Prostate gland (tissue), 2 donors: ENCODE results near the gene GRIP2. TPM values are rescaled to one million over a fixed set of nuclear protein-coding genes. Genes with fewer than 3 reads are reported as not detected.

Source experiments
- DNase-seq: peaks from one replicate; pipeline ENCODE4 v3.0.0-alpha.2; 2019; ENCODE audit warnings: low spot score
- H3K27ac ChIP-seq, 2 donors: fragments of 200-600 bp; sonication (generic); 2 replicates each; pipeline ENCODE4 v1.5.1; 2017 to 2019
- H3K27me3 ChIP-seq: fragments of 200-600 bp; sonication (generic); replicated peaks from 2 replicates; pipeline ENCODE4 v1.5.1; 2019; ENCODE audit not compliant: insufficient read depth
- H3K36me3 ChIP-seq, 2 donors: fragments of 200-600 bp; sonication (generic); 1 replicate in 1 of 2; 2 replicates in 1 of 2; pipeline versions ENCODE4 v1.5.1 to v1.8.1; 2017 to 2019
- H3K4me1 ChIP-seq: fragments of 200-600 bp; sonication (generic); replicated peaks from 2 replicates; pipeline ENCODE4 v1.5.1; 2019
- H3K4me3 ChIP-seq, 2 donors: fragments of 200-600 bp; sonication (generic); 2 replicates each; pipeline ENCODE4 v1.5.1; 2017 to 2019
- H3K9me3 ChIP-seq: fragments of 200-600 bp; sonication (generic); 2 replicates; pipeline ENCODE4 v1.5.1; 2017
- CTCF ChIP-seq, 4 experiments: fragments of 200-600 bp in 2 of 4; fragments of 450-650 bp in 2 of 4; sonication (generic) in 2 of 4; IDR thresholded peaks; 1 replicate in 3 of 4; 2 replicates in 1 of 4; pipeline ENCODE4 v1.5.1; 2016 to 2019; ENCODE audit warnings: antibody characterized with exemption in 4 of 4, mild to moderate bottlenecking in 2 of 4, moderate library complexity in 2 of 4
- POLR2A ChIP-seq: fragments of 450-650 bp; IDR thresholded peaks from one replicate; pipeline ENCODE4 v1.6.1; 2016; ENCODE audit warnings: antibody characterized with exemption, mild to moderate bottlenecking
- POLR2AphosphoS5 ChIP-seq: sonication (generic); formaldehyde crosslinking; IDR thresholded peaks from one replicate; pipeline ENCODE4 v1.6.1; 2017; ENCODE audit warnings: antibody characterized with exemption
- WGBS: methylation state at CpG from one replicate; pipeline ENCODE4 v1.1.5; 2018; 5-methylcytosine and 5-hydroxymethylcytosine counted together
- intact Hi-C: fragments of 100-400 bp; cut with DNase I; formaldehyde crosslinking; loops from one replicate; pipeline ENCODE4 v1.14.2; 2022
- total RNA-seq, 2 donors: library from RNA; depleted of rRNA; stranded (reverse); fragments of >200 nt; gene quantifications; one replicate each; pipeline ENCODE4 v1.1.0, GENCODE V29; 2016

The GRIP2 gene
- total RNA-seq, 2 donors from 2014 or later, result 0.27 to 0.62 TPM

DNA sequence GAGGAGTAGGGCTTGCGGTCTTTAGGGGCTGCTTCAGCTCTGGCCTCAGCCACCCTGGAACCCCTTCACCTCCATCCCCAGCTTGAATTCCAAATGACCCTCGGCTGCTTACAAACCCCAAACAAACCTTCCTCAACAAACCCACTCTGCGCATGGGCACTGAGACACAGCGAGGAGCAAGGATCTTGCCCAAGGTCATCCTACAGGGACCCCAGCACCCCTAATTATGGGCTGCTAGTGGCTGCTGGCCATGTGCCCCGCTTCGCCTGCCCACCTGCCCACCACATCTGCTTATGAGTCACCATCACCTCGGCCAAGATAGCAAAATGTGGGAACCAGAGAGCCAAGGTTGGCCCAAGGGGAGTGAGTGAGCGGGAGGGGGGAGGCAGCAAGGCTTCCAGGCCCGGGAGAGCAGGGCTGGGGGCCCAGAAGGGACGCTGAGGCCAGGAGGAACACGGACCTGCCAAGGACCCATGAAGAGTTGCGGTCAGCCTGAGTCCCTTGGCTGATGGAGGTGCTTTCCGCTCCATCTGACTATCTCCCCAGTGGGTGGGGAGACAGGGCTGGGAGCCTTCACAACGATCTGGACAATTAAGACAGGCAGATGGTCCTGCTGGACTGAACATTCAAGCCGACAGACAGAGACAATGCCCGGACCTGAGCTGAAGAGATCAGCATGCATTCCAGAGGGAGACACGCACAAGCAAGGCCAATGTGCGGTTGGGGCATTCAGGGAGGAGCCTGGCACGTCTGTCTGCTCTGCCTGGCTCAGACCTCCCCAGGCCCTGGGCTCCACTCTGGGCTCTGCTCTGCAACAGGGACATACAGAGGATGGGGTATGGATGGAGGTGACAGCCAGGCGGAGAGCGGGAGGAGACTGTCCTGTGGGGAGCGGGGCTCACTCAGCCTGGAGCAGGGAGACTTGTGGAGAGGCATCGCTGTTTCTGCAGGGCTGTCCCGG lies 10.8 kb upstream of the GRIP2 start:
- H3K27me3 ChIP-seq, result no peaks in the 10 kb centered on the region
- WGBS, result 57% methylated on average over 24 of the region's 24 CpGs
- intact Hi-C loops, result no loop called here
- H3K27ac ChIP-seq, result no peak overlapping the region
- no peak for DNase-seq
- no peak overlapping the region for H3K4me3 ChIP-seq
- no peak for TF ChIP-seq CTCF (IDR thresholded peaks at IDR 0.05)
- no peak for TF ChIP-seq POLR2A
- TF ChIP-seq POLR2AphosphoS5, result no peak
- H3K9me3 ChIP-seq, result no peaks in the 10 kb centered on the region
- no peaks in the 10 kb centered on the region for H3K4me1 ChIP-seq
- H3K36me3 ChIP-seq, result no peaks in the 10 kb centered on the region

DNA sequence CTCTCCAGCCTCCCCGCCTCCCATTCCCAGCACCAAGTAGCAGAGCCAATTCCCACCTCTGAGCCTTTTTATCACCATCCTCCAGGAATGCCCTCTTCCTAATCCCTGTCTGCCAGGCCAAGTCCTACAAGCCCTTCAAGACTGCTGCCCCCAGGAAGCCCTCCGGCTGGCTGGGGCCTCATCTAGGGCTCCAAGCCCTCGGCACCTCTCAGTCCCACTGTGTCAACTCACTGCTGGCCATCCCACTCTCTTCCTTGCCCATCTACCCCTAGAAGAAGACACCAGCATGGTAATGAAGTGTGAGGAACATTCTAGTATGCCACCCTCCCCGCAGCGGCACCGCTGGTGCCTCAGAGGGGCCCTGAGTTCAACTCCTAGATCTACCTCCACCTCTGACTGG lies 10.0 kb upstream of the GRIP2 start:
- Histone ChIP-seq H3K36me3 (no peaks in the 10 kb centered on the region), H3K9me3 (no peaks in the 10 kb centered on the region), H3K4me1 (no peaks in the 10 kb centered on the region), H3K4me3 (no peak overlapping the region), H3K27ac (no peak overlapping the region), H3K27me3 (no peaks in the 10 kb centered on the region)
- TF ChIP-seq POLR2AphosphoS5, result no peak
- TF ChIP-seq CTCF (IDR thresholded peaks at IDR 0.05), result no peak
- TF ChIP-seq POLR2A, result no peak
- intact Hi-C loops, result no loop called here
- no peak for DNase-seq
- WGBS, result 93% methylated on average over 6 of the region's 6 CpGs

DNA sequence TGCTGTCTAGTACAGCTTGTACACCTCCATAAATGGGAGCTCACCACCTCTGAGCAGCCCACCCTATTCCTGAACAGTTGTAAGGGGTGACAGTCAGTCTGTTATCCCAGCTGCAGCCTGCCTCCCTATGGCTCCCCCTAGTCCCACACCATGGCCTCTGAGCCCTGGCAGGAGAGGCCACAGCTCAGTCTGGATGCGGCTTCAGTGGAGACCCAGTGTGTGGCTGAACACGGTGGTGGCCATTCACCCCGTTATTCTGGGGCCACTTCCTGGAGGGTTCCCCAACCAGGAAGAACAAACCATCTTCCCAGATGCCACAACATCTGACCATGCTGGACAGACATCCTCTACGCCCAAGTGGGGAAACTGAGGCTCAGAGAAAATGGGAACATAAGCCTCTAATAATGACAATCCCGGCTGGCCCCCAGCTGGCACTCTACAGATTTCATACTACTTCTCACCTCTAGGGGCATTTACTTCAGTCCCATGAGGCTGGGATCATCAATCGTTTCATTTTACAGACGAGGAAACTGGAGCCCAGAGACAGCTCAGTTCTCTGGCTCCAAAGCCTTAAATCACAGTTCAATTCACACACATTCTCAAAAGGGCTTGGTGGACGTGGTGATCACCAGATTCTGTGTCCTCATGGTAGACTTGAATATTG lies 9.2 kb upstream of the GRIP2 start:
- 72% methylated on average over 6 of the region's 8 CpGs for WGBS
- Histone ChIP-seq H3K4me3 (no peak overlapping the region), H3K4me1 (no peaks in the 10 kb centered on the region), H3K27ac (no peak overlapping the region), H3K27me3 (no peaks in the 10 kb centered on the region), H3K36me3 (no peaks in the 10 kb centered on the region), H3K9me3 (no peaks in the 10 kb centered on the region)
- DNase-seq, result no peak
- TF ChIP-seq POLR2AphosphoS5, result no peak
- TF ChIP-seq POLR2A, result no peak
- TF ChIP-seq CTCF (IDR thresholded peaks at IDR 0.05), result peak in 1 of 4 experiments; percentile 17
- intact Hi-C loops, result no loop called here

DNA sequence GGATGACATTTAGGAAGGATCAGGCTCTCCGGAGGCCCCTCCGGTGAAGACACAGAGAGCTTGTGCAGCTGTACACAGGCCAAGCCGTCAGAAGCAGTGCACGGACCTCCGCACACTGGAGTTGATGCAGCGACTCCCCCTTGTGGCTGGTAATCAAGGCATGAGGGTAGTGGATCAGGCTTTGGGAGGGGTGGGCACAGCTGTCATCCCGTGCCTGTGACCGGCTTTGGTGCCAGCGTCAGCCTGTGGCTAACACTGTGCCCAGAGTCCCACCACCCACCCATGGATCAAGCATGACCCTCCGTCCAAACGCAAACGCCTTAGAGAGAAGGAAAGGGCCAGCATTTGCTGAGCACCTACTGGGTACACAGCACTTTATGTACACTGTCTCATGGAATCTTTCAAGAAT lies 8.2 kb upstream of the GRIP2 start:
- 16% methylated on average over 12 of the region's 12 CpGs for WGBS
- TF ChIP-seq POLR2A, result no peak
- no peak for TF ChIP-seq POLR2AphosphoS5
- peak in 3 of 4 experiments; percentile 52 to 71 (median 69) for TF ChIP-seq CTCF (IDR thresholded peaks at IDR 0.05)
- intact Hi-C loops, result no loop called here
- H3K36me3 ChIP-seq, result no peaks in the 10 kb centered on the region
- no peak overlapping the region for H3K27ac ChIP-seq
- H3K4me3 ChIP-seq, result no peak overlapping the region
- H3K9me3 ChIP-seq, result no peaks in the 10 kb centered on the region
- H3K4me1 ChIP-seq, result no peaks in the 10 kb centered on the region
- H3K27me3 ChIP-seq, result no peaks in the 10 kb centered on the region
- DNase-seq, result peak; percentile 56
